ENCODE measurements around the gene OR52I2.
A peak's percentile ranks its signal among the peaks of the same experiment; 100 is the strongest.

OR52I2 gene

GRCh38 chr11:4636136-4636535, 54.6 kb downstream of the OR52I2 start:
- no peak for DNase-seq (ENCODE audit: low read depth)
- no peak overlapping the region for H3K4me3 ChIP-seq (ENCODE audit: low read length)
- no peak for TF ChIP-seq CTCF (conservative IDR thresholded peaks at IDR 0.05; ENCODE audit: low read length)

GRCh38 chr11:4636962-4637661, 55.6 kb downstream of the OR52I2 start, which contains the start of gene OR51D1:
OR51D1 (plus strand) TSS chr11:4637477; CDS start chr11:4639791, 2,314 bp downstream.
- peak; percentile 97 for TF ChIP-seq CTCF (conservative IDR thresholded peaks at IDR 0.05; ENCODE audit: low read length)
- peak within 1 kb of the TSS; percentile 37 for H3K4me3 ChIP-seq (ENCODE audit: low read length)
- peak; percentile 61 for DNase-seq (ENCODE audit: low read depth)

- no peak for DNase-seq (ENCODE audit: low read depth)
- H3K4me3 ChIP-seq (ENCODE audit: low read length), result no peak overlapping the region
- TF ChIP-seq CTCF (conservative IDR thresholded peaks at IDR 0.05; ENCODE audit: low read length), result no peak
These were observed 56.1 kb downstream of the OR52I2 start for GRCh38 chr11:4637662-4638047.

- DNase-seq (ENCODE audit: low read depth), result no peak
- no peak overlapping the region for H3K4me3 ChIP-seq (ENCODE audit: low read length)
- TF ChIP-seq CTCF (conservative IDR thresholded peaks at IDR 0.05; ENCODE audit: low read length), result no peak
These were observed 58.4 kb downstream of the OR52I2 start for GRCh38 chr11:4639931-4640330.

- no peak for DNase-seq (ENCODE audit: low read depth)
- TF ChIP-seq CTCF (conservative IDR thresholded peaks at IDR 0.05; ENCODE audit: low read length), result no peak
- no peak overlapping the region for H3K4me3 ChIP-seq (ENCODE audit: low read length)
These were observed 60.0 kb downstream of the OR52I2 start for GRCh38 chr11:4641501-4641900.

GRCh38 chr11:4642043-4642442, 60.5 kb downstream of the OR52I2 start:
- DNase-seq (ENCODE audit: low read depth), result no peak
- no peak for TF ChIP-seq CTCF (conservative IDR thresholded peaks at IDR 0.05; ENCODE audit: low read length)
- H3K4me3 ChIP-seq (ENCODE audit: low read length), result no peak overlapping the region

Data from AG10803 (cell line).